Endothelial cell of umbilical vein (primary cell): Measurements from ENCODE around the gene KRTAP5-6. TPM values are rescaled to one million over a fixed set of nuclear protein-coding genes. Genes with fewer than 3 reads are reported as not detected.

ENCODE experiments used
- BruUV-seq: library from RNA; stranded (reverse); fragments of 400-500 nt; replicated peaks from 2 replicates; lab custom pipeline; 2021; lab: Mats Ljungman, UMichigan
- CTCF ChIA-PET: fragments of 300-600, 350-600 bp; sonication (Branson Sonifier 250); formaldehyde crosslinking; loops from one replicate; lab custom pipeline; 2021; ENCODE audit warnings: antibody characterized with exemption, inconsistent platforms; lab: Charles Lee
- POLR2A ChIA-PET: fragments of 300-600, 350-600 bp; sonication (Branson Sonifier 250); formaldehyde crosslinking; loops from one replicate; lab custom pipeline; 2021; ENCODE audit warnings: antibody characterized with exemption, inconsistent platforms; lab: Charles Lee
- DNase-seq: peaks from one replicate; pipeline ENCODE4 v3.0.0-alpha.2; 2011; ENCODE audit warnings: low read depth, low spot score
- FAIRE-seq: peaks from 2 replicates; lab custom pipeline; 2011; peaks lifted over from hg19 to GRCh38; lab: Jason Lieb, UNC
- H2AFZ ChIP-seq: 2 replicates; pipeline ENCODE4 v1.6.0; 2012; ENCODE audit warnings: low read depth, low read length, control low read depth, inconsistent platforms
- H3K27ac ChIP-seq: 2 replicates; pipeline ENCODE4 v1.5.1; 2011; ENCODE audit warnings: low read depth, mild to moderate bottlenecking, control low read depth, low read length, moderate library complexity; ENCODE audit not compliant: insufficient read depth
- H3K27me3 ChIP-seq, 2 experiments: 2 replicates each; pipeline versions ENCODE4 v1.6.0 to v1.6.1; 2011; ENCODE audit warnings: low read length in 2 of 2, mixed read lengths in 1 of 2; ENCODE audit not compliant: control insufficient read depth in 2 of 2, insufficient read depth in 2 of 2
- H3K36me3 ChIP-seq, 2 experiments: 2 replicates in 1 of 2; 3 replicates in 1 of 2; pipeline ENCODE4 v1.5.1; 2011; ENCODE audit warnings: low read length in 2 of 2, mild to moderate bottlenecking in 1 of 2, moderate library complexity in 1 of 2; ENCODE audit not compliant: control insufficient read depth in 2 of 2, insufficient read depth in 2 of 2; ENCODE audit errors: extremely low read depth in 1 of 2
- H3K4me1 ChIP-seq: 3 replicates; pipeline ENCODE4 v1.5.1; 2011; ENCODE audit warnings: mild to moderate bottlenecking, low read length; ENCODE audit not compliant: control insufficient read depth, insufficient read depth; ENCODE audit errors: extremely low read depth
- H3K4me2 ChIP-seq: 2 replicates; pipeline ENCODE4 v1.6.1; 2011; ENCODE audit warnings: low read length, control low read depth, mixed read lengths; ENCODE audit not compliant: insufficient read depth
- H3K4me3 ChIP-seq, 3 experiments: fragments of 200-600 bp in 1 of 3; sonication (generic), shearing (Covaris generic) in 1 of 3; replicated peaks in 1 of 3; 2 replicates each; pipeline ENCODE4 v1.5.1; 2011 to 2016; ENCODE audit warnings: control low read depth in 3 of 3, low read length in 3 of 3, mild to moderate bottlenecking in 2 of 3, inconsistent platforms in 1 of 3, low read depth in 1 of 3, moderate library complexity in 1 of 3; ENCODE audit not compliant: insufficient read depth in 1 of 3
- H3K79me2 ChIP-seq: 2 replicates; pipeline ENCODE4 v1.6.0; 2012; ENCODE audit warnings: low read length, inconsistent platforms; ENCODE audit not compliant: control insufficient read depth, insufficient read depth
- H3K9ac ChIP-seq: replicated peaks from 2 replicates; pipeline ENCODE3; 2011; ENCODE audit warnings: low read length, control low read depth; ENCODE audit not compliant: insufficient read depth; ENCODE audit errors: extremely low read depth
- H3K9me1 ChIP-seq: replicated peaks from 3 replicates; pipeline ENCODE4 v1.6.0; 2011; ENCODE audit warnings: mild to moderate bottlenecking, low read length; ENCODE audit not compliant: control insufficient read depth, insufficient read depth; ENCODE audit errors: extremely low read depth
- H3K9me3 ChIP-seq: replicated peaks from 2 replicates; pipeline ENCODE4 v1.5.1; 2012; ENCODE audit warnings: low read length, inconsistent platforms; ENCODE audit not compliant: control insufficient read depth, insufficient read depth
- H4K20me1 ChIP-seq: replicated peaks from 2 replicates; pipeline ENCODE3; 2011; ENCODE audit warnings: mild to moderate bottlenecking, low read length; ENCODE audit not compliant: control insufficient read depth, insufficient read depth; ENCODE audit errors: extremely low read depth
- CTCF ChIP-seq, 2 donors: IDR thresholded peaks; 1 replicate in 1 of 2; 2 replicates in 1 of 2; pipeline ENCODE4 v1.5.1; 2011; ENCODE audit warnings: low read length in 2 of 2, mild to moderate bottlenecking in 2 of 2, moderate library complexity in 2 of 2, control low read depth in 1 of 2, inconsistent platforms in 1 of 2, low read depth in 1 of 2; ENCODE audit not compliant: insufficient read depth in 1 of 2; ENCODE audit errors: extremely low read depth in 1 of 2
- GATA2 ChIP-seq: IDR thresholded peaks from 2 replicates; pipeline ENCODE4 v1.7.0; 2011; ENCODE audit warnings: low read depth, mild to moderate bottlenecking, moderate library complexity, mixed read lengths, low read length; ENCODE audit not compliant: insufficient read length, insufficient read depth
- MAX ChIP-seq: IDR thresholded peaks from 2 replicates; pipeline ENCODE4 v1.6.1; 2011; ENCODE audit not compliant: insufficient read depth, insufficient read length
- dilution Hi-C: fragments of 300-500 bp; cut with MboI; formaldehyde crosslinking; loops from one replicate; pipeline ENCODE4 v1.15.0; 2019; ENCODE audit warnings: low sequenced_read_pairs; ENCODE audit not compliant: extremely low pct_ligation_motif_present
- intact Hi-C: fragments of 100-400 bp; cut with micrococcal nuclease; formaldehyde crosslinking; loops from one replicate; pipeline ENCODE4 v1.10.0; 2022
- polyA plus RNA-seq, 4 experiments: library from polyadenylated mRNA; depleted of rRNA in 3 of 4; stranded (reverse) in 3 of 4; unstranded in 1 of 4; fragments of >200 nt; gene quantifications; 2 replicates each; pipeline versions ENCODE4 v1.2.1 to v1.2.3, GENCODE V29; 2011 to 2012; ENCODE audit warnings: missing spikeins in 1 of 4
- total RNA-seq: library from RNA; stranded (reverse); gene quantifications from 2 replicates; pipeline ENCODE4 v1.2.3, GENCODE V29; 2021

The KRTAP5-6 gene
- total and polyA plus RNA-seq, 2 donors (not counting 3 experiments of a cell fraction or from before 2014, with no cell fraction given): not detected

GRCh38 chr11:1659506-1659905, 37.5 kb upstream of the KRTAP5-6 start:
- BruUV-seq: no TSS peak
- TF ChIP-seq GATA2 (no peak), MAX (no peak), CTCF (IDR thresholded peaks at IDR 0.05; ENCODE audit: extremely low read depth in 1 of 2, insufficient read depth in 1 of 2, low read depth in 1 of 2, low read length in 2 of 2) (no peak)
- H4K20me1 ChIP-seq: no peaks in the 10 kb centered on the region
- FAIRE-seq (no peak), DNase-seq (no peak)
- H3K9me1 ChIP-seq: no peaks in the 10 kb centered on the region
- H3K9ac ChIP-seq: no peak overlapping the region
- H2AFZ ChIP-seq: no peak overlapping the region
- no peaks in the 10 kb centered on the region for H3K79me2 ChIP-seq
- dilution Hi-C loops: no loop called here
- H3K4me3 ChIP-seq: no peak overlapping the region
- no peaks in the 10 kb centered on the region for H3K27me3 ChIP-seq
- H3K9me3 ChIP-seq: no peaks in the 10 kb centered on the region
- POLR2A ChIA-PET: no interaction called here
- H3K36me3 ChIP-seq: no peaks in the 10 kb centered on the region
- no peak overlapping the region for H3K27ac ChIP-seq
- H3K4me2 ChIP-seq: no peak overlapping the region
- CTCF ChIA-PET: interaction anchor here (1.4 to 1.9 kb wide), 2 partner anchors 34 to 173 kb away, joined by 4 to 7 read pairs; no protein-coding TSS in a partner anchor
- intact Hi-C loops: no loop called here
- H3K4me1 ChIP-seq: peaks cover 1% of the 10 kb centered on the region
